ENCODE results near the gene GAPT.

- no peak for TF ChIP-seq CTCF (IDR thresholded peaks at IDR 0.05; ENCODE audit: poor library complexity, severe bottlenecking)
- TF ChIP-seq REST (IDR thresholded peaks at IDR 0.05; ENCODE audit: borderline replicate concordance): no peak
- no peak for TF ChIP-seq MXI1 (conservative IDR thresholded peaks at IDR 0.05; ENCODE audit: poor library complexity, severe bottlenecking)
- TF ChIP-seq EZH2 (IDR thresholded peaks at IDR 0.05; ENCODE audit: borderline replicate concordance, insufficient read depth, low read length, poor library complexity, severe bottlenecking): no peak
- TF ChIP-seq RAD21 (conservative IDR thresholded peaks at IDR 0.05): no peak
- no peak for TF ChIP-seq POLR2AphosphoS5 (IDR thresholded peaks at IDR 0.05)
Observed at GRCh38 chr5:58455066-58455465, 36.2 kb upstream of the GAPT start.

All from neural cell (in vitro differentiated cells).